GM19463 (cell line): Measurements from ENCODE around the gene PSME3.
"Not testable (repeated sequence)": the region's sequence is repeated elsewhere in the genome, so short reads cannot be mapped to it uniquely, and the experiment has no call there.

Source experiments
- ATAC-seq: cut with Tn5 transposase; IDR thresholded peaks from one replicate; pipeline ENCODE4 v1.9.1; 2021; ENCODE audit warnings: mild to moderate bottlenecking, moderate library complexity; ENCODE audit not compliant: unreplicated experiment

Gene PSME3

DNA sequence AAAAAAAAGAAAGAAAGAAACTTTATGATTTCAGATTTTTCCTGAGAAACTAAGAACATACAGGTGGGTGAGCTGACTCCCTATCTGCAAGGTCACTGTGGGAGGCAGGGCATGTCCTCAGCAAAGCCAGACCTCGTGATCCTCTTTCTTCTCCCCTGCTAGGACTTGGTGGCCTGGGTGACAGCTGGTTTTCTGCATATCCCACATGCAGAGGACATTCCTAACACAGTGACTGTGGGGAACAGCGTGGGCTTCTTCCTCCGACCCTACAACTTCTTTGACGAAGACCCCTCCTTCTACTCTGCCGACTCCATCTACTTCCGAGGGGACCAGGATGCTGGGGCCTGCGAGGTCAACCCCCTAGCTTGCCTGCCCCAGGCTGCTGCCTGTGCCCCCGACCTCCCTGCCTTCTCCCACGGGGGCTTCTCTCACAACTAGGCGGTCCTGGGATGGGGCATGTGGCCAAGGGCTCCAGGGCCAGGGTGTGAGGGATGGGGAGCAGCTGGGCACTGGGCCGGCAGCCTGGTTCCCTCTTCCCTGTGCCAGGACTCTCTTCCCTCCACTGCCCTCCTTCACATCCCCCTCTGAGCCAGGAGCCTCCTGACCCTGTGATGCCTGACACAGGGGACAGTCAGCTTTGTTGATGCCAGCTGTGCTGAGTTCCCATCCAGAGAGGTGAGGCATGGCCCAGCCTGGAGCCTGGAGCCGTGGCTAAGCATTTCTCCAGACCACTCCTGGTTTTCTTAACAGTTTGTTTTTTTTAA is 40.9 kb downstream of the PSME3 start:
- ATAC-seq: not testable (repeated sequence)

DNA sequence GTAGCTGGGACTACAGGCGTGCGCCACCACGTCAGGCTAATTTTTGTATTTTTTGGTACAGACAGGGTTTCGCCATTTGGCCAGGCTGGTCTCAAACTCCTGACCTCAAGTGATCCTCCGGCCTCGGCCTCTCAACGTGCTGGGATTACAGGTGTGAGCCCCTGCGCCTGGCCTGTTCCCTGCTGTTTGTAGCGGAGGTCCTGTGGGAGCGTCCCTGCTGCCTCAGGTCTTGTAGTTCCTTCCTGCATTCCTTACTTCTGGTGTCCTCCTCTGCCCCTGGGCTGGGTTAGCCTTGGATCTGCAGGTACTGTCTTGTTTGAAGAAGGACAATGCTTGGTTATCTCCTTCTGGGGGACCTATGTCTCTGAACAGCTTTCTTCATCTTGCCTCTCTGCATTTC is 43.8 kb downstream of the PSME3 start:
- ATAC-seq: no peak

DNA sequence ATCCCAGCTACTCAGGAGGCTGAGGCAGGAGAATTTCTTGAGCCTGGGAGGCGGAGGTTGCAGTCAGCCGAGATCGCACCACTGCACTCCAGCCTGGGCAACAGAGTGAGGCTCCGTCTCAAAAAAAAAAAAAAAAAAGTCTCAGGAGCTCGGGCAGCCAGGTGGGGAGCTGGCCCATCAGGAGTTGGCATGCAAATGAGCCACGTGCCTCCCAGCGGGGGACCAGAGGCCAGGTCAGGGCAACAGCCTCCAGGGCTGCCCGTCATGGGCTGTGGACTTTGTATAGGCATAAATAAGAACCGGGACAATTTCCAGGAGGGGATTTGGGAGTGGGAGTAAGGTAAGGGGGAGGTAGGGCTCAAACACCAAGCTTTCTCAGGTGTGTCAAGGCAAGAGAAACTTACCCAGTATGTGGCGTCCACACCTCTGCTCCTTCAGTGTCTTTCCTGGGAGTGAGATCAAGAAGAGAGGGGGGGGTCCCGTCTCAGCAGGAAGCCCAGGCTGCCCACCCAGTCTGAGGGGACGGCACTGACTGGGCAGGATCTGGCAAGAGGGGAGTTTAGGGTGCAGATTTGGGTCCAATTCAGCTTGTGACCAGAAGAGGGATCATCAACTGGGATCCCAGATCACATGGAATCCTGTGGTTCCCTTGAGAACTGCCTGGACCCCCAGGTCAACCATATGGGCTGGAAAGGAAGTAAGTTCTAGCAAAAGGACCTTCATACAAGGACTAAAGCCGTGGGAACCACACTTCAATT is 45.1 kb downstream of the PSME3 start:
- no peak for ATAC-seq

DNA sequence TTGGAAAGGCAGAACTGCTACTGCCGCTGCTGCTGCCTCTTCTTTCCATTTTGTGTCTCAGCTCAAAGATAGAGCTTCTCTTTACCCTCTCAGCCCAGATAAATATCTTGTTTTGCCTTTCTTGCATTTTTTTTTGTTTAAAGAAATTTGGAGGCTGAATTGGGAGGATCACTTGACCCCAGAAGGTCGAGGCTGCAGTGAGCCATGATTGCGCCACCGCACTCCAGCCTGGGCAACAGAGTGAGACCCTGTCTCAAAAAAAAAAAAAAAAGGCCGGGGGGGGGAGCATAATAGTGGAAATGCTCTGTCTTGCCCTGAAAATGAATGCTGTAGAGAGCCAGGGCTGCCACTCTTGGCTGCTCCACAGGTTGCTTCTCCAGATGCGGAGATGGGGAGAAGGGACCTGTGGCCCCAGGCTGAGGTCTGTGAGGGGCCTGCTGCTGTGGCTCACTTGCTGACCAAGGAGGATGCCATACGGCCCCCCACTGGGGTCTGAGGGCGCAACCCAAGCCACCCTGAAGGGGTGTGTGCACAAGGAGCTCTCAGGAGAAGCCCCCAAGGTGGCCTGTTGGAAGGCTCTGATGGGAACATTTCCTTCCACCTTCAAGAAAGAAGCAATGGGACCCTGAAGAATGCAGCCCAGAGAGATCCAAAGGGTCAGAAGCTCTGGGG is 45.9 kb downstream of the PSME3 start:
- no peak for ATAC-seq

DNA sequence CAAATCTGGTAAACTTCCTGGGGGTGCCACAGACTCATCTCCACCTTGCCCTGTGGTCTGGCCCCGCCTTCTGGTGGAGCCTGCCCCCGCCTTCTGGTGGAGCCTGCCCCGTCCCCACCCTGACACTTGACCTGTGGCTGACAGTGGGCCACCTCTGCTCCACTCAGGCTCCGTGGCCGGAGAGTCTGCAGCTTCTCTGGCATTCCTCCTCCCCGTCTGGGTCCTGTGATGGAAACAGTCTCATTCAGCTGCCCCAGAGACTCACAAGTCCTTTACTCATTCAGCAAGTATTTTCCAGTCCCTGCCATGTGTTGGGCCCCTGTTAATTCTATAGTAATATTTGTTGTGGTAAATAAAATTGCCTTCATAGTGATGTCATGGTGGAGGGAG is 46.4 kb downstream of the PSME3 start:
- no peak for ATAC-seq

DNA sequence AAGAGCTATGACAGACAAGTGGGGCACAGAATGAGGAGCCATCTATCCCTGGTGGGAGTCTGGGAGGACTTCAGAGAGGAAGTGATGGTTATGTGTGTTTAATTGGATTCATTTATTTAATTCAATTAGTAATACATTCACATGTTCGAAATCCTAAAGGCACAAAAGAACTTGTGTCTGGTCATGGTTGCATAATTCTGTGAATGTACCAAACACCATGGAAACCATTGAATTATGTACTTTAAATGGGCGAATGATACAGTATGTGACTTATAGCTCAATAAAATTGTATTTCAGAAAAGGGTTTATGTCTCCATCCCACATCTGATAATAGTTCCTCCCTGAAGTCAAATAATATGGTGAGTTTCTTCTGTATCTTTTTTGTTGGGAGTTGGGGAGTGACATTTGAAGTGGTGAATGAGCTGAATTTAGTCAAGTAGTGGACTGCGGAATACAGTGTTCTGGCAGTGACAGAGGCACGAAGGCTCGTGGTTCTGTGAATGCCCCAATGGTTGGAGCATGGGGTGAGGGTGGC is 47.6 kb downstream of the PSME3 start:
- no peak for ATAC-seq

DNA sequence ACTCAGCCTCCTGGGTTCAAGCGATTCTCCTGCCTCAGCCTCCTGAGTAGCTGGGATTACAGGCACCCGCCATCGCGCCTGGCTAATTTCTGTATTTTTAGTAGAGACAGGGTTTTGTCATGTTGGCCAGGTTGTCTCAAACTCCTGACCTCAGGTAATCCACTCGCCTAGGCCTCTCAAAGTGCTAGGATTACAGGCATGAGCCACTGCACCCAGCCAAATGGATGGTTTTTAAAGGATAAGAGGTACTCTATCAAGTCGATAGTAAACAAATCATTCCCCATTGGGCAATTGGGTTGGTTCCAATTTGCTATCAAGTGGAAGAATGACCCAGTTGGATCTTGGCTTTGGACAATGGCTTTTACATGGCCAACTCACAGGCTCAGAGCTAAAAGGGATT is 48.5 kb downstream of the PSME3 start:
- not testable (repeated sequence) for ATAC-seq

DNA sequence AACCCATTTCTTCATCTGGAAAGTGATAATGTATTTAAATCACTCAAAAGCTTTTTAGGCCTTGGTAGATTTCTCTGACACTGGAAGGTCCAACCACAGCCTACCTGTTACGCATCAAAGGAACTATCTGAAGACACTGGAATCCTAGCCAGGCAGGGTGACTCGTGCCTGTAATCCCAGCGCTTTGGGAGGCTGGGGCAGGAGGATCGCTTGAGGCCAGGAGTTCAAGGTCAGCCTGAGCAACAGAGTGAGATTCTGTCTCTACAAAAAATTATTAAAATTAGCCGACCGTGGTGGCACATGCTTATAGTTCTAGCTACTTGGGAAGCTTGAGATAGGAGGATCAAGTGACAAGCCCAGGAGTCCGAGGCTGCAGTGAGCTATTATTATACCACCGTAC is 49.0 kb downstream of the PSME3 start:
- ATAC-seq: no peak

DNA sequence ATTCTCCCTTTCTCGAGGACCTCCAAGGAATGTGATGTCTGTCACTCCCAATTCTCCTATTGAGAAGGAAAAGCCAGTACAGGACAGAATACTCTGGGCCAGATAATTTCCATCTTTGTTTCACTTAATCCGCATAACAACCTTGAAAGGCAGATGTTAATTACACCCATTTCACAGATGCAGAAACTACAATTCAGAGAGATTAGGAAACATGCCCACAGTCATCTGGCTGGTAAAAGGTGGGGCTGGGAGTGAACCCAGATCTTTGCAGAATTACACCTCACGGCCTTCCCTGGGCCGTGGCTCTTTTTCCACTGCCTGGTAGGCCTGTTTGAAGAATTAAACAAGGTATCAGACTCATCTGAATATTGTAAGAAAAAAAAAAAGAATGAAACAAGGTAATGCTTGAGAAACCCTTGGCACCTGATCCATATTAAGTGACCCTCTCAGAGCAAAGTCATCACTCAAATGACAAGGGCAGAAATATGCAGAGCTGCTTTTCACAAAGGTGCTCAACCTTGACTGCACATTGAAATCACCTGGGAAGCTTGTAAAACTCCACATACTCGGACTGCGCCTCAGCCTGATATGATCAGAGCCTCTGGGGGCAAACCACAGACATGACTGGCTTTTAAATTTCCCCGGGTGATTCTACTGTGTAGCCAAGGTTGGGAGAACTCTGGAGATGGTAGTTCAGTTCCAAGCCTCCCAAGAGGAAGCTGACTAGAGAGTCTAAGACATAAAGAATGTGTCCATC is 50.8 kb downstream of the PSME3 start:
- ATAC-seq: no peak

DNA sequence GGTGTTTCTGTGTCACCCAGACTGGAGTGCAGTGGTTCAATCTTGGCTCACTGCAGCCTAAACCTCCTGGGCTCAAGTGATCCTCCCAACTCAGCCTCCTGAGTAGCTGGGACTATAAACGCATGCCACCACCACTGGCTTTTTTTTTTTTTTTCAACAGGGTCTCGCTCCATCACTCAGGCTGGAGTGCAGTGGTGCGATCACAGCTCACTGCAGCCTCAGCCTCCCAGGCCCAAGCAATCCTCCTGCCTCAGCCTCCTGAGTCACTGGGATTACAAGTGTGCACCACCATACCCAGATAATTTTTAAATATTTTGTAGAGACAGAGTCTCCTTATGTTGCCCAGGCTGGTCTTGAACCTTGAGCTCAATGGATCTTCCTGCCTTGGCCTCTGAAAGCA is 52.6 kb downstream of the PSME3 start:
- not testable (repeated sequence) for ATAC-seq

DNA sequence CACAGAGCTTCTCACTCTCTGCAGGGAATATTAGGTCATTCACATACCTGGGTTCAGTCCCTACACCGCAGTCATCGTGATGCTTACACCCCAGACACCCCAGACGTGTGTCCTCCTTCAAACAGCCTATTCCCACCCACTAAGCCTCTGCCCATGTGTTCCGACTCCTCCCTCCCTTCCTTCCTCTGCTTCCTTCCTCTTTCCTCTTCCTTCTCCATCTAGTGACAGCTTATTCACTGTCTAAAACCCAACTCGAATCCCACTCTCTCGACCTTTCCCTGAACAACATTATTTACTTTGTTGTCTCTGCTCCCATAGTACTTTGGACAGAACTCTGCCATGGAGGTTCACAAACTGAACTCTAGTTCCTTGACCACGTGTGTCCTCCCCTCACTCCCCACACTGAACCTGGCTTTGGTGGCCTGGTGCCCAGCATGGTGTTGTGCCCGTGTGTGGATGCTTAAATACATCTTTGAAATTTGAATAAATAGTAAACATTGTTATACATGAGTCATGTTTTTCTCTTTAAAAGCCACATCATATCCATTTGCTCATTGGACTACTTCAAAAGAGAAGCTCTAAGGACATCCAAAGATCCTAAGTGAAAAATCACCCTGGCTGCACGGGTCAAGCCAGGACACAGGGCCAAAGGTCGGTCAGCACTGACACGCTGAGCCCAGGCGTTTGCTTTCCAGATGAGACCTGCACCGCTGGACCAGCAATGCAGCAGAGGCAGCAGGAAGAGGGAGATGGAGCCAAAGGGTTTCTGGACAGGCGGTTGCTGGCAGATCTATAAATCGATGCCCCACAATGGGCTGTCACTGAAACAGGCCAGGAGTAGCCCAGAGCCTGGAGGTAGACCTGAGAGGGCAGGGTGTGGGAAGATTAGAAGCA is 53.3 kb downstream of the PSME3 start:
- no peak for ATAC-seq

DNA sequence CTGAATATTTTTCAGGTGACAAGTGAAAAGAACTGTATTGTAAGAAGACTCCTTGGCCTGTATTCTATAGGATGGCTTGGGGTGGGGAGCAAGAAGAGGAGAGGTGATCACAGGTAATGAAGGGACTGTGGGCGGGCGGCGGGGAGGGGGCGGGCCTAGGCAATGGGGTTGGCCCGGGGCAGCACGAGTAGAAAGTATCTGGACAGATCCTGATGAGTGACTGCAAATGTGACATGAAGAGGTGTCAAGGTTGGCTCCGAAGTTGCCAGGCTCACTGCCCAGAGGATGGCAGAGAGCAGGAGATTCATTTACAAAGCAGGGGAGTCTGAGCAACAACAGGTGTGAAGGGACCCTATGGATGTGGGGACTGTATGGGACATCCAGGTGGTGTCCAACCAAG is 56.6 kb downstream of the PSME3 start:
- no peak for ATAC-seq

DNA sequence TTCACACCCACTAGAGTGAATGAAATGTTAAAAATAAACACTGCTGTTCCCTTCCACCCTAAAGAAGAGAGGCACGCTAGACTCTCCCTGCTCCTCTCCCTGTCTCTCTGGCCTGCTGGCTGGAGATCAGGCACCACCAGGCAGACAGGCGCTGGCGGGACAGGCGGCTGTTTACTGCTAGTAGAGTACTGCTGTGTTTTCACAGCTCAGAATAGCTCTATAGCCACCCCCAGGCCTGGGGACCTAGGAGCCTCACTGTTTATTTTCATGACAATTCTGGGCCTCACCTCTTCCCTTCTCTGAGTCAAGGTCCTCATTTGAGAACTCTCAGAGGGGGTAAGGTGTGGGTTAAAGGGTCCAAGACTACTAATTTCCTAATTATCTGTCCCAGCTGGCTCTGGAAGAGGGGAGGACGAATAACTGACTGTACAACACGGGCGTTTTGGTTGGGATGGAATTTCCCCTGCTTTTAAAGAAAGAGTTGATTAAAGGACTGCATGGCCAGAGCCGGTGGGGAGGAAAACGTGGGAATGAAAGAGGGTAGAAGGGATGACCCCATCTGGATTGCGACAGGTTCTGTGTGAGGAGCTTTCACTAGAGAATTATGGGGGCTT is 58.4 kb downstream of the PSME3 start:
- no peak for ATAC-seq

DNA sequence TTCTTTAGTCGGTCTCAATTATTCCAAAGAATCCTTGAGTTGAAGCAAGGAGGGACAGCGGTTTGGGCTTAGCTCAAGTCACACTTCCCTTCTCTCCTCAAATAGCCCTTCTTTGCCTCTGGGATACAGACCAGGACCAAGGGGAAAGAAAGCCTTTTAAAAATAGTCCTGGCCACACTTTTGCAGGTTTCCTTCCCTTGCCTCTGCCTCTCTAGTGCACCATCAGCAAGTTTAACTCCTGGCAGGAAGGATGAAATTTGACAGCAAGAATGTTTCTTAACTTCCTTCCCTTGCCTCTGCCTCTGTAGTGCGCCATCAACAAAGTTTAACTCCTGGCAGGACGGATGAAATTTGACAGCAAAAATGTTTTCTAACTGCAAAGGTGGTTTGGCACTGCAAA is 60.2 kb downstream of the PSME3 start:
- no peak for ATAC-seq
